NT2/D1 (cell line): ENCODE measurements around the gene CLCN5.

ENCODE experiments used
- DNase-seq: peaks from one replicate; pipeline ENCODE4 v3.0.0-alpha.2; 2011; ENCODE audit warnings: low read depth, low spot score
- H3K27me3 ChIP-seq: 2 replicates; pipeline ENCODE4 v1.6.0; 2011; ENCODE audit warnings: mild to moderate bottlenecking; ENCODE audit not compliant: insufficient read length, insufficient read depth
- H3K36me3 ChIP-seq: 2 replicates; pipeline ENCODE4 v1.6.1; 2011; ENCODE audit warnings: mild to moderate bottlenecking, low read length, mixed read lengths; ENCODE audit not compliant: insufficient read depth, insufficient read length
- H3K4me1 ChIP-seq: 2 replicates; pipeline ENCODE4 v1.5.1; 2011; ENCODE audit not compliant: insufficient read depth, insufficient read length
- H3K4me3 ChIP-seq: 2 replicates; pipeline ENCODE4 v1.5.1; 2011; ENCODE audit warnings: low read depth; ENCODE audit not compliant: insufficient read length
- H3K9ac ChIP-seq: 2 replicates; pipeline ENCODE4 v1.6.0; 2011; ENCODE audit warnings: low read depth; ENCODE audit not compliant: insufficient read length
- H3K9me3 ChIP-seq: 2 replicates; pipeline ENCODE4 v1.5.1; 2011; ENCODE audit warnings: mild to moderate bottlenecking, low read length; ENCODE audit not compliant: insufficient read depth
- SUZ12 ChIP-seq: IDR thresholded peaks from 2 replicates; pipeline ENCODE4 v1.6.1; 2011; ENCODE audit not compliant: insufficient read length, insufficient read depth; ENCODE audit errors: extremely low read depth
- YY1 ChIP-seq: IDR thresholded peaks from 2 replicates; pipeline ENCODE4 v1.6.1; 2011; ENCODE audit not compliant: insufficient read length, insufficient read depth
- ZNF274 ChIP-seq: IDR thresholded peaks from 2 replicates; pipeline ENCODE4 v1.6.1; 2011; ENCODE audit warnings: mild to moderate bottlenecking, low read depth, low read length

Gene CLCN5

DNA sequence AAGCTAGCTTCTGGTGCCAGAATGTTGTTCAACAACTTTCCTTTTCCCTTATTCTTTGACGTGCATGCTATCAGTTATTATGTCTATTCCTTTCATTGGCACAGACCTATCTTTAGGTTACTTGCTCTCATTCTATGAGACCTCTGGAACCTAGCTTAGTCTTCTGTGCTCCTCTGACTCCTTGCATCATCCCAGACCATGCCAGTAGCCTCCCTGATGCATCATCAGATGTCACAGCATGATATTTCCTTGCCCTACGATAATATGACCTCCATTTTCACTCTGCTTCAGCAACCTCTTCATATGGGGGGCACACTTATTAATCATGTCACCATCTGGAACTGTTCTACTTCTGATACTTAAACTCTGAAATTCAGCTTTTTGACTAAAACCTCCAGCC is 37.2 kb downstream of the CLCN5 start:
- no peak for TF ChIP-seq SUZ12
- TF ChIP-seq ZNF274: no peak
- no peak for TF ChIP-seq YY1
- no peaks in the 10 kb centered on the region for H3K9me3 ChIP-seq
- no peak for DNase-seq
- no peaks in the 10 kb centered on the region for H3K27me3 ChIP-seq
- no peaks in the 10 kb centered on the region for H3K36me3 ChIP-seq
- H3K9ac ChIP-seq: no peak overlapping the region
- no peak overlapping the region for H3K4me3 ChIP-seq
- no peaks in the 10 kb centered on the region for H3K4me1 ChIP-seq

DNA sequence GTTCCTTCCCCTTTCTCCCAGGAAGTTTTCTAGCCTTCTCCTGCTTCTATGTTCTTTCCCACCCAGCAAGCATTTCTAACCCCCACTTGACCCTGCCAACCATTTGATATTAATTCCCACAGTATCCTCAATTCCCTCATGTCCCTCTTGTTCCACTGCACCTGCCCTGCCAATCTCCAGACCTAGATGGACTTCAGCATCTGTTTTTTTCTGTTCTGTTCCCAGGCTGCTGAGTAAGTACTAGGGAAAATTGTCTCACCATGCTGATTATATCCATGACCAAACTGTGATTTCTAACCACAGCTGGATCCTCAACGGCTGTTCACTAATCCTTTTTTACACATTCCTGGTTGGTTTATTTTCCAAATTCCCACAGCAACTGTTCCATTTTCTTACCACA is 37.7 kb downstream of the CLCN5 start:
- Histone ChIP-seq H3K4me1 (no peaks in the 10 kb centered on the region), H3K4me3 (no peak overlapping the region), H3K9me3 (no peaks in the 10 kb centered on the region), H3K9ac (no peak overlapping the region), H3K36me3 (no peaks in the 10 kb centered on the region), H3K27me3 (no peaks in the 10 kb centered on the region)
- peak; percentile 1 for DNase-seq
- TF ChIP-seq ZNF274 (no peak), YY1 (no peak), SUZ12 (no peak)

DNA sequence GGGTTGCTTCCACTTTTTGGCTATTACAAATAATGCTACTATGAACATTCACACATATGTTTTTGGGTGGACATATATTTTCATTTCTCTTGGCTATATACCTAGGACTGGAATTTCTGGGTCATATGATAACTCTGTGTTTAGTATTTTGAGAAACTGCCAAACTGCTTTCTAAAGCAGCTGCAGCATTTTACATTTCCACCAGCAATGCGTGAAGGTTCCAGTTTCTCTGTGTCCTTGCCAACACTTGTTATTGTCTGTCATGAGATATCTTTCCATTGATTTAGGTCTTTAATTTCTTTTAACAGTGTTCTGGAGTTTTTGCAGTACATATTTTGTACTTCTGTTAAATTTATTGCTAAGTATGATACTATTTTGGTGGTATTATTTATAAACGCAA is 48.3 kb downstream of the CLCN5 start:
- no peak for DNase-seq
- peaks cover 7% of the 10 kb centered on the region for H3K36me3 ChIP-seq
- no peaks in the 10 kb centered on the region for H3K9me3 ChIP-seq
- no peaks in the 10 kb centered on the region for H3K27me3 ChIP-seq
- H3K9ac ChIP-seq: no peak overlapping the region
- H3K4me1 ChIP-seq: no peaks in the 10 kb centered on the region
- H3K4me3 ChIP-seq: no peak overlapping the region
- no peak for TF ChIP-seq SUZ12
- no peak for TF ChIP-seq ZNF274
- TF ChIP-seq YY1: no peak

DNA sequence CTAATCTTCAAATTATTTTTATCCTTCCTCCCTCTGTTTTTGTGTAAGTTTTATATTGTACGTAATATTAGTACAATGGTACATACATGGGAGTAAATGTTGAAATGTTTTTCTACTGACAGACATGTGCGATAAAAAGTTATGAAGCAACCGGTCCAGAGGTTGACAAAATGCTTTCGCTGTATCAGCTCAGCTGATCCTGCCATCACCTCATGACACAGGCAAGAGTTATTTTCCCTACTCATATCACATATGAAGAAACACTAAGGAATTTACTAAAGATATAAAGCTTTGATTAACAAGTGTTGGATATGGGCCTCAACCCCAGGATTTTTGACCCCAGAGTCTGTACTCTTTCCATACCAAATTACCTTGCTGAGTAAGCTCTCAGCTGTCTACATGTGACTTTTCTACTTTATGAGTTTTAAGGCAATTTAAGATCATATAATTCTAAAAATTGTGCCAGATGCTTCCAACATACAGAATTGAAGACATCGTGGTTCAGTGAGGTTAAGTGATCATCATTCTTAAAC is 50.0 kb downstream of the CLCN5 start:
- no peaks in the 10 kb centered on the region for H3K27me3 ChIP-seq
- H3K9me3 ChIP-seq: no peaks in the 10 kb centered on the region
- no peak for DNase-seq
- no peaks in the 10 kb centered on the region for H3K4me1 ChIP-seq
- TF ChIP-seq YY1 (no peak), ZNF274 (no peak), SUZ12 (no peak)
- H3K36me3 ChIP-seq: peaks cover 8% of the 10 kb centered on the region
- H3K4me3 ChIP-seq: no peak overlapping the region
- H3K9ac ChIP-seq: no peak overlapping the region

DNA sequence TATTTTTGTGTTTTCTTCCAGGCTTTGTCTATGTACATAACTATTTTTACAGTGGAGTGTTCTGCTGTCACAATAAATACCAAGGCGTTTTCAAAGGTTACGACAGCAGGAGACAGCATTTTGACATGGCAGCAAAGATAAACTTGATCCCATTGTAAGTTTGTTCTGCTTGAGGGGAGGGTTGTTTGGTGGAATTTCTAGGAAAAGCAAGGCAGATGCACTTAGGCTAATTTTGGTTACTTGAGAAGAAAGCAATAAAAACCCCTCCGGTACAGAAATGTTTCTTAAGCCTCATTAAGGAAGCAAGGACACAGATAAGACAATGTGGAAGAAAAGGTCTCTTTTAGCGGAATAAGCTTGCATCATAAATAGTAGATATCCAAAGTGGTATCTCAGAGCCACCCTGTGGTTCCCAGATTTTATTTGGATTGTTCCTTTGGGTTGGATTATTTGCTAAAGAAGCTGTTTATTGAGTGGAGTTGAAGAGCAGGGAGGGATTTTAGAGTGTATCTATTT is 54.3 kb downstream of the CLCN5 start:
- no peaks in the 10 kb centered on the region for H3K9me3 ChIP-seq
- DNase-seq: no peak
- no peak overlapping the region for H3K9ac ChIP-seq
- H3K4me3 ChIP-seq: no peak overlapping the region
- H3K4me1 ChIP-seq: no peaks in the 10 kb centered on the region
- TF ChIP-seq YY1 (no peak), ZNF274 (no peak), SUZ12 (no peak)
- no peaks in the 10 kb centered on the region for H3K27me3 ChIP-seq
- peaks cover 8% of the 10 kb centered on the region for H3K36me3 ChIP-seq

DNA sequence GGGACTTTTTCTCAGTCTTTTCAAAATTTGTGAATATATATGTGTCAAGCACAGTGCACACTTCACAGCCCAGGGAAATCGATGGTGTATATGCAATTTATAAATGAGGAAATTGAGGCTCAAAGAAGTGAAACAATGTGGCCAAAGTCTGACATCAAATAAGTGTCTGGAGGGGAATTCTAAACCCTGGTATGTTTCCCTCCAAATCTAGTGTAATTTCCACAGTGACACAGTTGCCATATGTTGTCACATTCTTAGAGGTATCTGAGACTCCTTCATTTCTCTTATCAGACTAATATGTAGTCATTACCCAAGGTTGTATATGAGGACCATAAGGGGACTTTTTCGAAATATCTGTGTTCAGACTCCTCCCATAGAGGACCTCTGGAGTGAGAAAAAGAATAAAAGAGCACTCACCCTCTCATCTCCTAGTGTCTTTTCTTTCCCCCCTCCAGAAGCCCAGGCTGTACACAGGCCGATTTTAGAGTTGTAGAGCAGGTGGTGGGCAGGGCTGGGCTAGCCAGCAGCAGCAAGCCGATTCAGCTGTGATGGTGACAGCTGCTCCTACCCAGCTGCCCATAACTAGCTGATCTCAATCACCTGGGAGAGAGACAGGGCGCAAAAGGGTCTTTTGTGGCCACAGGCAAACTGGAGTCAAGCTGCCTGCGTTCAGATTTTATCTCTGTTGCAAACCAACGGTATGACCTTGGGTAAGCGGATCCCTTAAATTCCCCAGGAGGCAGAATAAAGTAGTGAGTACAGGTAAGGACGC is 55.1 kb downstream of the CLCN5 start:
- TF ChIP-seq SUZ12 (no peak), ZNF274 (no peak), YY1 (no peak)

DNA sequence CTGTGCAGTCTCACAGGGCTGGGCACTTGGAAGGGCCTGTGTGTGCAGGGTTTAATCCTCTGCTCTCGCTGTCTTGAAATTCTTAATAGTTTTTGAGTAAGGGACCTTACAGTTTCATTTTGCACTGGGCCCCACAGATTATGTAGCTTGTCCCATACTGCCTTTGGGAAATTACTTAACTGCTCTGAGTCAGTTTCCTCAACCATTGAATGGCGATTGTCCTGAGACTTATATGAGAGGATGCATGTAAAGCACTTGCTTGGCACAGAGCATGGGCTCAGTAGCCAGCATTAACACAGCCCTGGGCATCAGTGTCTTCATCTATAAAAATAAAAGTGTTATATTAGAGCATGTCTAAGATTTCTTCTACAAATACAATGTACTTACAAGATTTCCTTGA is 55.8 kb downstream of the CLCN5 start:
- Histone ChIP-seq H3K9me3 (no peaks in the 10 kb centered on the region), H3K4me3 (no peak overlapping the region), H3K4me1 (no peaks in the 10 kb centered on the region), H3K27me3 (no peaks in the 10 kb centered on the region), H3K36me3 (peaks cover 8% of the 10 kb centered on the region), H3K9ac (no peak overlapping the region)
- TF ChIP-seq ZNF274 (no peak), YY1 (no peak), SUZ12 (no peak)
- DNase-seq: no peak

More for the DNA sequence above, 55.1 kb downstream of the CLCN5 start:
- no peaks in the 10 kb centered on the region for H3K9me3 ChIP-seq
- H3K9ac ChIP-seq: no peak overlapping the region
- no peak for DNase-seq
- no peaks in the 10 kb centered on the region for H3K4me1 ChIP-seq
- no peak overlapping the region for H3K4me3 ChIP-seq
- H3K36me3 ChIP-seq: peaks cover 8% of the 10 kb centered on the region
- H3K27me3 ChIP-seq: no peaks in the 10 kb centered on the region
